ENCODE results near the gene MAPKAP1. TPM values are rescaled to one million over a fixed set of nuclear protein-coding genes. Genes with fewer than 3 reads are reported as not detected.

Gene MAPKAP1
- polyA plus RNA-seq, 3 donors = 39.9 to 57.5 (median 44.1) TPM

GRCh38 chr9:125497906-125498305, 209.1 kb downstream of the MAPKAP1 start:
- H4K20me1 ChIP-seq (ENCODE audit: insufficient read depth, low read length) = no peaks in the 10 kb centered on the region
- no peak overlapping the region for H3K4me2 ChIP-seq (replicated peaks; ENCODE audit: extremely low read depth, low read length, poor library complexity, severe bottlenecking)
- H3K79me2 ChIP-seq (ENCODE audit: insufficient read depth, low read length) = no peaks in the 10 kb centered on the region
- H3K27me3 Mint-ChIP-seq (ENCODE audit: low read depth in 3 of 3) = no peaks in the 10 kb centered on the region
- no peaks in the 10 kb centered on the region for H3K27me3 ChIP-seq (ENCODE audit: control insufficient read depth in 2 of 2, insufficient read depth in 2 of 2, low read length in 2 of 2)
- no peaks in the 10 kb centered on the region for H3K4me1 ChIP-seq (ENCODE audit: control insufficient read depth in 1 of 2, insufficient read depth in 2 of 2, low read length in 2 of 2)
- H2AFZ ChIP-seq (ENCODE audit: insufficient read depth, low read depth, low read length, poor library complexity, severe bottlenecking) = no peak overlapping the region
- no peak overlapping the region for H3K9ac ChIP-seq (ENCODE audit: insufficient read depth, low read length, poor library complexity, severe bottlenecking)
- peaks cover 0 to 4% (median 0%) of the 10 kb centered on the region in 7 donors for H3K9me3 Mint-ChIP-seq
- no peak for TF ChIP-seq CTCF (IDR thresholded peaks at IDR 0.05)
- no peak overlapping the region for H3K27ac ChIP-seq (ENCODE audit: low read depth in 1 of 2, low read length in 2 of 2)
- H3K36me3 Mint-ChIP-seq = peaks cover 23 to 40% of the 10 kb centered on the region in 2 donors
- H3K36me3 ChIP-seq (replicated peaks in 1 of 2; ENCODE audit: control insufficient read depth in 1 of 2, insufficient read depth in 2 of 2, low read length in 2 of 2) = peaks cover 2 to 19% of the 10 kb centered on the region in 2 donors
- WGBS (ENCODE audit: insufficient coverage) = no CpG with 5 or more reads among the region's 1 CpG
- intact Hi-C loops (cut with micrococcal nuclease) = no loop called here
- no peak overlapping the region for H3K27ac Mint-ChIP-seq
- no peak overlapping the region for H3K4me3 ChIP-seq (replicated peaks in 1 of 3; ENCODE audit: low read depth in 2 of 3, low read length in 3 of 3)
- no peaks in the 10 kb centered on the region for H3K4me1 Mint-ChIP-seq
- H3K4me3 Mint-ChIP-seq = no peak overlapping the region
- H3K9me3 ChIP-seq (replicated peaks in 1 of 2; ENCODE audit: control insufficient read depth in 1 of 2, insufficient read depth in 1 of 2, low read length in 2 of 2) = no peaks in the 10 kb centered on the region
- DNase-seq = no peak

DNA sequence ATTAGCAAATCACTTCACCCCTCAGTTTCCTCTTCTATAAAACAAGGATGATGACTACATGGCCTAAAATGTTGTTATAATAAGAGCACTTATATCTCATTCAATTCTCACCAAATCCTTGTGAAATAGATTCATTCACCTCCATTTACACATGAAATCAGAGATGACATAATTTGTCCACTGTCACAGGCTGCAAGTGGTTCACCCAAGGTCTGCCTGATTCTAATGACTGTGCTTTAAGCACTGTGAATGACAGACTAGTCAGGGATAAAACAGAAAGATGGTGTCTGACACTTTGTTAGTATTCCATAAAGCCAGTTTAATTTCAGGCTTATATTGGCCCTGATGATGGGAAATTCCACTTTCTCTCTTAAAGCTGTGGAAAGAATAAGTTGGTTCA, 209.5 kb downstream of the MAPKAP1 start:
- Mint-ChIP-seq H3K27me3 (ENCODE audit: low read depth in 3 of 3) (no peaks in the 10 kb centered on the region), H3K27ac (no peak overlapping the region), H3K9me3 (peaks cover 0 to 4% (median 0%) of the 10 kb centered on the region in 7 donors), H3K36me3 (peaks cover 27 to 40% of the 10 kb centered on the region in 2 donors), H3K4me3 (no peak overlapping the region), H3K4me1 (no peaks in the 10 kb centered on the region)
- Histone ChIP-seq H3K4me1 (ENCODE audit: control insufficient read depth in 1 of 2, insufficient read depth in 2 of 2, low read length in 2 of 2) (no peaks in the 10 kb centered on the region), H3K36me3 (replicated peaks in 1 of 2; ENCODE audit: control insufficient read depth in 1 of 2, insufficient read depth in 2 of 2, low read length in 2 of 2) (peaks cover 2 to 18% of the 10 kb centered on the region in 2 donors), H3K79me2 (ENCODE audit: insufficient read depth, low read length) (no peaks in the 10 kb centered on the region), H3K4me2 (replicated peaks; ENCODE audit: extremely low read depth, low read length, poor library complexity, severe bottlenecking) (no peak overlapping the region), H3K27me3 (ENCODE audit: control insufficient read depth in 2 of 2, insufficient read depth in 2 of 2, low read length in 2 of 2) (no peaks in the 10 kb centered on the region), H3K9ac (ENCODE audit: insufficient read depth, low read length, poor library complexity, severe bottlenecking) (no peak overlapping the region), H2AFZ (ENCODE audit: insufficient read depth, low read depth, low read length, poor library complexity, severe bottlenecking) (no peak overlapping the region), H3K9me3 (replicated peaks in 1 of 2; ENCODE audit: control insufficient read depth in 1 of 2, insufficient read depth in 1 of 2, low read length in 2 of 2) (no peaks in the 10 kb centered on the region), H4K20me1 (ENCODE audit: insufficient read depth, low read length) (no peaks in the 10 kb centered on the region), H3K27ac (ENCODE audit: low read depth in 1 of 2, low read length in 2 of 2) (no peak overlapping the region), H3K4me3 (replicated peaks in 1 of 3; ENCODE audit: low read depth in 2 of 3, low read length in 3 of 3) (no peak overlapping the region)
- DNase-seq = no peak
- TF ChIP-seq CTCF (IDR thresholded peaks at IDR 0.05) = no peak
- intact Hi-C loops (cut with micrococcal nuclease) = no loop called here
